Left hindlimb (tissue), 1 donor: ENCODE measurements around the gene GPR142.
"Not testable (repeated sequence)": the region's sequence is repeated elsewhere in the genome, so short reads cannot be mapped to it uniquely, and the experiment has no call there.

ENCODE experiments used
- DNase-seq: peaks from one replicate; pipeline ENCODE4 v3.0.0-alpha.2; 2018

GPR142 gene

DNA sequence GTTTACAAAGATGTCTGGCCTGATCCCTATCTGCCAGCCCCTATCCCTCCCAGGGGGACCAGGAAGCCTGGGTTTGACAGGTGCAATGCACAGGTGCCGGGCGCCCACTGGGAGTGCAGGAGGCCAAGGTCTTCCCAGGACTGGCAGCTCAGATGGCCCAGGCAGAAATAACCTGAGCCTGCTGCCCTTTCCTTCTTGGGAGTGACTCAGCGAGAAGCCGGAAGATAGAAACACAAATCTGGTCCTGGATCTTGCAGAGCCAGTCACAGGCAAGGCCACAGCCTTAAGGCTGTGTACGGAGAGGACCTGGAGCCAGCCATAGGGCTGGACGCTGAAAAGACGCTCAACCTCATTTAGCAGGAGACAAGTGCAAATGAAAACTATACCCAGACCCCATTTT is 27.7 kb downstream of the GPR142 start:
- no peak for DNase-seq

DNA sequence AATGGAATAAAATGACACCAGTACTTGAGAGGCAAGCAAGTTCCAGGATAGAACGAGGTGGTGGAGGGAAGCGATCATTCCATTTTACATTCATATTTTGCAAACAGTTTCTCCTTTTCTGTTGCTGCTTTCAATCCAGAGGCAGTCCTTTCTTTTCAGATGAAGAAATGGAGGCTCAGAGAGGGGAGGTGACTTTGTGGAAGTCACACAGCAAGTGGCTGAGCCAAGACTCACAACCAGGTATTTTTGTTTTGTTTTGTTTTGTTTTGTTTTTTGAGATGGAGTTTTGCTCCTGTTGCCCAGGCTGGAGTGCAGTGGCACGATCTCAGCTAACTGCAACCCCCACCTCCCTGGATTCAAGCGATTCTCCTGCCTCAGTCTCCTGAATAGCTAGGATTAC is 29.3 kb downstream of the GPR142 start:
- no peak for DNase-seq

DNA sequence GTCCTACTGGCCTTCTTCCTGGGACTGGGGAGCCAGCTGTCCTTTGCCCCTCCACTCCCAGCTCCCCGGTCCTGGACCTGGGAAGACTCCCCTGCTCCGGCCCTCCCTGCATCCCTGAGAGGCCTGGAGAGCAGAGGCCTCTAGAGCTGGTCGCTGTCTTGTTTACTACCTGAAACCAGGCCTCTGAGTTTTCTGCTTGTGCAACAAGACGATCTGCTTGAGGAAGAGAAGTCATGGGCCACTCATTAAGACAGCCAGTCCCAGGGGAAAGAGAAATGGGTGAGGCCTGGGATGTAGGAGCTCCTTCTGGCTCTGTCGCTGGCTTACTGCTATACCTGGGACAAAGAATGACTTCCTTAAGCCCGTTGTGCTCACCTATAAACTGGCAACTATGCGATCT is 34.7 kb downstream of the GPR142 start:
- no peak for DNase-seq

DNA sequence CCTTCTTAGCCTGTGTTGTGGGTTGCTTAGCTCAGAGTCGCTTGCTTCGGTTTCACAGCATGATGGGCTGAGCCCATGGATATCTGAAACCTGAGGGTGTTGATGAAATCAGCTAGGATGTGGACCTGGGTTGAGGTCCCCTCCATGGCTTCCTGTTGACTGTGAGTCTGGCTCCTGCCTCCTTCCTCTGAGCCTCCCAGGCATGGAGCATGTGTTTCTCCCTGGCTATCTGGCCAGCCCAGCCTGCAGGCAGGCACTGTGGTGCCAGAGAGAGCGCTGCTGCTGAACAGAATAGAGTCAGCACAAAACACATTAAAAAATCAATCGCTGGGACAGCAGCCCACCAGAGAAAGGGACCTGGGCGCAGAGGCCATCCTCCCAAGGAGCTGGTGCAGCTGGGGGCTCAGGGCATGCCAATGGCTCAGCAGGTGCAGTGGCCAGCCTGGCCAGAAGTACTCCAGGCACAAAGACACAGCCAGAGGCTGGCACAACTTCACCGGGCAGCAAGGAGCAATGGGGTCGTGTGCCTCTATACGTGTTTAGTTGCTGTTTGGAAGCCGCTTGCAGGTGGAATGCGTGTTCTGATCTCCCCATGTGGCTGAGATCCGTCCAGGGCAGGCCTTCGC is 36.3 kb downstream of the GPR142 start:
- DNase-seq: no peak

DNA sequence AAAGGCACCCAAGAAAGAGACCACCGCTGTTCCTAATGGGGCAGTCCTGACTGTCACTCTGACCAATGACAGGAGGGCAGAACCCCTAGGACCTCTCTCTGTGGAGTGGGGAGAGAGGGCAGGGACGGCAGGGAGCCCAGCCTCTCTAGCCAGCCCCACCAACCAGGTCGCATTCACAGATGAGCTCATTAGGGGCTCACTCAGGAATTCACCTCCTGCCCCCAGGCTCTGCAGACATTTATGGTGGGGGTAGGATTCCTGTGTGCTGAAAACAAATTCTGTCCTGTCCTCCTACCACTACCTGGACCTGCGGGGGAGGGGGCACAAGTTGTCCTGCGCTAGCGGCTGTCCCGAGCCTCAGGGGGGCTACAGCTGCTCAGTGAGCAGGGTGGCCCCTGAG is 36.9 kb downstream of the GPR142 start:
- no peak for DNase-seq

DNA sequence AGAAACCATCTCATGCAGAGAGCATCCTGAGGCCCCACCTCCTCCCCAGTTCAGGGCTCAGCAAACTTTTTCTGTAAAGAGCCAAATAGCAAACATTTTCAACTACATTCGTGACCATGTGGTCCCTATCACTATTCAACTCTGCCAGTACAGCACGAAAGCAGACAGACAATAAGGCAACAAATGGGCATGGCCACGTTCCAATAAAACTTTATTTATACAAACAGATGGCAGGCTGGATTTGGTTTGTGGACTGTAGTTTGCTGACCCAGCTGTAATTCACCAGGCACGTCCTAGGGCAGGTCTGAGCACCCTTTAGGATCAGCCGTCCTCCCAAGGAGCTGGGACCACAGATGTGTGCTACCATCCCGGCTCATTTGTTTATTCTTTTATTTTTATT is 37.5 kb downstream of the GPR142 start:
- DNase-seq: no peak

DNA sequence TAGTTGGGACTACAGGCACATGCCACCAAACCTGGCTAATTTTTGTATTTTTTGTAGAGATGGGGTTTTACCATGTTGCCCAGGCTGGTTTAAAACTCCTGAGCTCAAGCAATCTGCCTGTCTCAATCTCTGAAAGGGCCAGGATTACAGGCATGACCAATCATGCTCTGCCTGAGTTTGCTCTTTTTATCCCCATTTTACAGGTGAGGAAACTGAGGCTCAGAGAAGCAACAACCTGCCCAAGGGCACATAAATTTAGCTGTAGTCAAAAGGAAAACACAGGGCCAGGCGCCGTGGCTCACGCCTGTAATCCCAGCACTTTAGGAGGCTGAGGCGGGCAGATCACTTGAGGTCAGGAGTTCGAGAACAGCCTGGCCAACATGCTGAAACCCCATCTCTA is 38.0 kb downstream of the GPR142 start:
- DNase-seq: not testable (repeated sequence)

DNA sequence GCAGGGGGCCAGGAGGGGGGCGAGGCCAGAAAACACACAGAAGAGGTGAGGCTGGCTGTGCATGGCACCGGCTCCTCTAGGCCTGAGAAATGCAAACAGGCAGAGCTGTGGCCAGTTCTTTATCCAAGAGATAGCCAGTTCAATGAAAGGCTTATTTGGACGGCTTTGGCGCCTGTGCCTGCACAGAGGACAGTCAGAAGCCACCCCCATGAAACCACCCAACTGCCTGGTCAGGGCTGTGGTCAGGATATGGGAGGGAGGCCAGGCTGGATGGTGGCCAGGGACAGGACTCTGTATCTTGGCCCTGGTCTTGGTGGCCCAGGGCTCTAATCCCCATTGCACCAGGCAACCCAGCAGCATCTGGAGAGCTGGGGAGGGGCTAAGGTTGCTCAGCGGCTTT is 40.1 kb downstream of the GPR142 start:
- peak; percentile 40 for DNase-seq

DNA sequence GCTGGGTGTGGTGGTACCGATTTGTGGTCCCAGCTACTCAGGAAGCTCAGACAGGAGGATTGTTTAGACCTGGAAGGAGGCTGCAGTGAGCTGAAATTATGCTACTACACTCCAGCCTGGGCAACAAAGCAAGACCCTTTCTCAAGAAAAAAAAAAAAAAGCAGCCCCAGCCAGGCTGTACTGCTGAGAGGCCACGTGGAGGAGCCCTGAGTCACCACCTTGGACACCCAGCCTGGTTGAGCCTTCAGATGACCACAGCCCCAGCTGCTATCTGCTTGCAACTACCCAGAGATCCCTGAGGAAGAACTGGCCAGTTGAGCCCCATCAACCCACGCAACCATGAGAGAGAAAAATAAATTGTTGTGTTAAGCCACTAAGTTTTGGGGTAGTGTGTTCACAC is 41.0 kb downstream of the GPR142 start:
- DNase-seq: no peak

DNA sequence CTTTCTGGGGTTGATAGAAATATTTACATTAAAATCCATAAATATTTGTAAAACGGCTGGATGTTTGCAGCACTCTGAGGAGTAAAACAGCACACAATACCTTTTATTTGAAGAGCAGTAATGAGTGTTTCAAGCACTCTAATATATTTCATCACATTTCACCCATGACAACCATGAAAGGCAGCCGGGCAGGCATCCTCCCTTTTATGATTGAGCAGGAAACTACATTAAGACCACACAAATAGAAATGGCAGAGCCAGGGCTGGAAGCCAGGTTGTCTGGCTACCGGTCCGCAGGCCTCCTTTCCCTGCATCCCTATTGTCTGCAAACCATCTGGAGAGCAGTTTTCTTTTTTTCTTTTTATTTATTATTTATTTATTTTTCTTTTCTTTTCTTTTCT is 41.5 kb downstream of the GPR142 start:
- DNase-seq: no peak

DNA sequence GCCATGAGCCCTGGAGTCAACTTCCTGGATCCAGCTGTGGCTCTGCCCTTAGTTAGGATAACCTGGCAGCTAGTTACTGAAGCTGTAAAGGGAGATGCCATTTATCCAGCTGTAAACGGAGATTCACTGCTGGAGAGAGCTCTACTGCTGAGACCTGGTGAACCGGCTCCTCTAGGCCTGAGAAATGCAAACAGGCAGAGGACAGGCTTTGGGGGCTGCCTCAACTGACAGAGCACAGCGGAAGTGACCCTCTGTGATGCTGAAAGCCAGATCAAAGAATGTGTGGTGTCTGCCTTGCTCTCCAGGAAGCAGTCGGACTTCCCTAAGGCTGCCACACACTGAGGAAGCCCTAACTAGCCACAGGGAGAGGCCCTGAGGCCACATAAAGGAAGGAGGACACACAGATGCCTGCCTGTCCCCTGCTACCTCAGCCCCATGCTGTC is 42.7 kb downstream of the GPR142 start:
- DNase-seq: no peak

DNA sequence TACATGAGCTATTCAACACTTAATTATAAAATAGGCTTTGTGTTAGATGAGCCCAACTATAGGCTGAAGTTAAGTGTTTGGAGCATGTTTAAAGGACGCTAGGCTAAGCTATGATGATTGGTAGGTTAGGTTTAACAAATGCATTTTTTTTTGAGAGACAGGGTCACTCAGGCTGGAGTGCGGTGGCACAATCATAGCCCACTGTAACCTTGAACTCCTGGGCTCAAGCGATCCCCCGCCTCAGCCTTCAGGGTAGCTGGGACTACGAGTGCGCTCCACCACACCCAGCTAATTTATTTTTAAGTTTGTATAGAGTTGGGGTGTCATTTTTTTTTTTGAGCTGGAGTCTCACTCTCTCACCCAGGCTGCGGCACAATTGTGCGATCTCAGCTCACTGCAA is 45.3 kb downstream of the GPR142 start:
- DNase-seq: no peak

DNA sequence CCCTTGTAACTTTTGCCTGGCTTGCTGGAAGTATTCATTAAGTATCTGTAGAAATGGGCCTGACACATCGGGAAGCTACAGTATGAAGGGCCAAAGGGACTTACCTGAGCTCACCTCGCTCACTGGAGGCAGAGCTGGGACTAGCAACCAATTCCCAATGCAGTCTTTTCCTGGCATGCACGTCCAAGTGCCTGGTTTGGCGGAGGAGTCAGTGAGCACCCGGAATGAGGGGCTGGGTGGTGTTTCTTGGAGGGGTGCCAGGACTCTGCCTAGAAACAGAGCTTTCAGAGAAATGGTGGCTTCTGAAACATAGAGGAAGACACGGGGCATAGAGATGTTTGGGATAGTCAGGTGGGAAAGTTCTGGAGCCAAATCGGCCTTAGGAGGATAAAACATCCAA is 46.2 kb downstream of the GPR142 start:
- no peak for DNase-seq

DNA sequence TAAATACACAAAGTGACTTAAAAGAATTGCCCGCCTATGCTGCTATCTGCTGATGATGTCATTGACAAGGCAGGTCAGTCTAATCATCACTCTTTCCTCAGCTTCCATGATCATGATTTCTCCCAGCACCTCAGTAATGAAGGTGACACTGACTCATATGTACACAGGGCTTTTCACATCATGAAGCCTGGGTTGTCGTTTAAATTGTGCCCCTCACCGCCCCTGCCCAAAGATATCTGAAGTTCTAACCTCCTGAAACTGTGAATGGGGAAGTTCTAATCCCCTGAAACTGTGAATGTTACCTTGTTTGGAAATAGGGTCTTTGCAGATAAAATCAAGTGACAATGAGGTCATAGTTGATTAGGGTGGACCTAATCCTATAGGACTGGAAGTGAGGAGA is 47.2 kb downstream of the GPR142 start:
- DNase-seq: no peak

DNA sequence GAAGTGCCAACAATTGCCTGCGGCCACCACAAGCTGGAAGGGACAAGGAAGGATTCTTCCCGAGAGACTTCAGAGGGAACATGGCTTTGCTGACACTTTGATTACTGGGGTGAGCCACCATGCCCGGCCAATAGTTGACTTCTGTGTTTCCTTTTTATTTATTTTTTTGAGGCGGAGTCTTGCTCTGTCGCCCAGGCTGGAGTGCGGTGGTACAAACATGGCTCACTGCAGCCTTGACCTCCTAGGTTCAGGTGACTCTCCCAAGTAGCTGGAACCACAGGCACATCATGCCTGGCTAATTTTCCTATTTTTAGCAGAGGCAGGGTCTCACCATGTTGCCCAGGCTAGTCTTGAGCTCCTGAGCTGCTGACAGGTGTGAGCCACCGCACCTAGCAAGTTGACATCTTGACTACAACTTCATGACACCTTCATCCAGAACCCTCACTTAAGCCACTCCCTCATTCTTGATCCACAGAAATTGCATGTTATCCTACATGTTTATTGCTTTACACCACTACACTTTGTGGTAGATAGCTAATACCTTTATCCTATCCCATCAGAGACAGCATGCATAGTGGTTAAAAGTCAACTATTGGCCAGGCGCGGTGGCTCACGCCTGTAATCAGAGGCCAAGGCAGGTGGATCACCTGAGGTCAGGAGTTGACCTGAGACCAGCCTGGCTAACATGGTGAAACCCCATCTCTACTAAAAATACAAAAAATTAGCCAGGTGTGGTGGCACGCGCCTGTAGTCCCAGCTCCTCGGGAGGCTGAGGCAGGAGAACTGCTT is 48.5 kb downstream of the GPR142 start:
- no peak for DNase-seq

DNA sequence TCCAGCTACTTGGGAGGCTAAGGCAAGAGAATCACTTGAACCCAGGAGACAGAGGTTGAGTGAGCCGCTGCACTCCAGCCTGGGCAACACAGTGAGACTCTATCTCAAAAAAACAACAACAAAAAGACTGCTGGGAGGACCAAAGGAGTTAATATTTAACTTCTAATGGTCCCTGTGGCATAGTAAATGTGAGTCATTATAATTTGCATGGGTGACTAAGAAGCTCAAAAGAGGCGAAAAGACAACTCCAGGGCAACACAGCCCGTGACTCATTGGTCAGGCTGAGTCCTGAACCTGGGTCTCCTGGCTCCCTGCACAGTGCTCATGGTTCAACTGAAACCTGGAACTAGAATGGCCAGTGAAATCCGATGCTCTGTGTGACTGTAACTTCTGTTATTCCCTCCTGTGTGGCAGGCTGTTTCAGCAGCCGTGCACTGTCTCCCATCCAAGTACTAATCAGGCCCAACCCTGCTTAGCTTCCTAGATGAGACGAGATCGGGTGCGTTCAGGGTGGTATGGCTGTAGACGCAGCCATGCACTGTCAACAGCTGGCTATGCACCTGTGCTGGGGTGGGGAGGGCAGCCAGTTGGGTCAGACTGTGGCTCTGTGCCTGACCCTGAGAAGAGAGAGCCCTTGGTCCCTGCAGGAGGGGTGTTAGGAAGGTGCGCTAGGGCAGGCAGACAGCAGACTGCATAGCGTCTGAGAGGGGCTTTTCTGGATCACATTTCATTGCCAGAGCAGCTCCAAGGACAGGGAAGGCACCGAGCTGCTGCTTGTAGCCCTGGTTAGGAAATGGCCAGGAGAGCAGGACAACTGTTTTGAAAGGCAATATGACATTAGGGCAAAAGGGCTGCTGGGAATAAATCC is 50.1 kb downstream of the GPR142 start:
- no peak for DNase-seq

DNA sequence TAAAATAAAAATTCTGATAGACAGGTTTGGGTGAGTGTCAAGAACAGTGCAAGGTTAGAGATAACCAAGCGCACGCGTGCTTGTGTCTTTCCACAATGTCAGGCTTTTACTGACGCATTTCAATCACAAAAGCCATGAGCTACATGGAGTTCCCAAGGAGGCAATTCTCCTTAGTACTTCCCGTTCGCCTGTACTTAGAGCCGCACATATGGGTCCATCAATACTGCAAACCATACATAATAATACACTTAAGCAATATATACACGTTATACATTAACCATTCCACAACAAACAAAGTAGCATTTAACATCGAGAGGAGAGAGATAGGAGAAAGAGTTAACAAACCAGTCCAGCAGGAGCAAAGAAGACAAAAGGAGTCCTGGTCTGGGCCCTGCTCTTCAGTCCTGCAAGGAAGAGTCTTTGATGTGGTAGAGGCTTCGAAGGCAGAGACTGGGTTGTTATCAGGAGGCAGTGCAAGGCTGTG is 52.7 kb downstream of the GPR142 start:
- DNase-seq: no peak
